GM21737 (cell line): ENCODE results near the gene PCK1.
"Not testable (repeated sequence)": the region's sequence is repeated elsewhere in the genome, so short reads cannot be mapped to it uniquely, and the experiment has no call there.

ENCODE experiments used
- ATAC-seq: cut with Tn5 transposase; IDR thresholded peaks from one replicate; pipeline ENCODE4 v1.9.1; 2021; ENCODE audit warnings: mild to moderate bottlenecking, moderate library complexity; ENCODE audit not compliant: unreplicated experiment

The PCK1 gene

DNA sequence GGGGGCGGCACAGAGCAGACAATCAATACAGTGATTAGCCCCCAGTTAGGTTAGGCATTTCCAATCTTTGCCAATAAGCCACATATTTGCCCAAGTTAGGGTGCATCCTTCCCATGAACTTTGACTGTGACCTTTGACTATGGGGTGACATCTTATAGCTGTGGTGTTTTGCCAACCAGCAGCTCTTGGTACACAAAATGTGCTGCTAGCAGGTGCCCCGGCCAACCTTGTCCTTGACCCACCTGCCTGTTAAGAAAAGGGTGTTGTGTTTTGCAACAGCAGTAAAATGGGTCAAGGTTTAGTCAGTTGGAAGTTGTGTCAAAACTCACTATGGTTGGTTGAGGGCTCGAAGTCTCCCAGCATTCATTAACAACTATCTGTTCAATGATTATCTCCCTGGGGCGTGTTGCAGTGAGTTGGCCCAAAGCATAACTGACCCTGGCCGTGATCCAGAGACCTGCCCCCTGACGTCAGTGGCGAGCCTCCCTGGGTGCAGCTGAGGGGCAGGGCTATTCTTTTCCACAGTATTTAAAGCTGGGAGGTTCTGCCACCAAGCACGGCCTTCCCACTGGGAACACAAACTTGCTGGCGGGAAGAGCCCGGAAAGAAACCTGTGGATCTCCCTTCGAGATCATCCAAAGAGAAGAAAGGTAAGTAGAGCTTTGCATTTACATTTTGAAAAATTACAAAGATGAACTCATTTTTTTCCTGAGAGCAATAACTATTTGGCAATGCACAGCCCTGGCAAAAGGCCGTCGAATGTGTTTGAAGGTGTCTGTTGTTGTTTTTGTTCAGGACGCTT, at the start of gene PCK1:
Gene PCK1, plus strand, starts transcription at position 557 of the 802 bp plus-strand sequence. CDS start 302 bp downstream, outside the sequence.
- no peak for ATAC-seq

DNA sequence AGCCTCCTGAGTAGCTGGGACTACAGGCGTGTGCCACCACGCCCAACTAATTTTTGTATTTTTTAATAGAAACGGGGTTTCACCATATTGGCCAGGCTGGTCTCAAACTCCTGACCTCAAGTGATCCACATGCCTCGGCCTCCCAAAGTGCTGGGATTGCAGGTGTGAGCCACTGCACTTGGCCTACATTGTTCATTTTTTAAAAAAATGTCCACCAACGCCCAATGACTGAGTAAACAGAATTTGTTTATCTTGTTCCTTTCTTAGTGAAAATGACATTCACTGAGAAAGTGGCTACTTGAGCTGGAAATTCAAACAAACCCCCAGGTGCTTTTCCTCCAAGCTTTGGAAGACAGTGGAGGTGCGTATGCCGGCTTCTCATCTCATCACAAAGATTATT, 49.2 kb upstream of the PCK1 start:
- not testable (repeated sequence) for ATAC-seq

DNA sequence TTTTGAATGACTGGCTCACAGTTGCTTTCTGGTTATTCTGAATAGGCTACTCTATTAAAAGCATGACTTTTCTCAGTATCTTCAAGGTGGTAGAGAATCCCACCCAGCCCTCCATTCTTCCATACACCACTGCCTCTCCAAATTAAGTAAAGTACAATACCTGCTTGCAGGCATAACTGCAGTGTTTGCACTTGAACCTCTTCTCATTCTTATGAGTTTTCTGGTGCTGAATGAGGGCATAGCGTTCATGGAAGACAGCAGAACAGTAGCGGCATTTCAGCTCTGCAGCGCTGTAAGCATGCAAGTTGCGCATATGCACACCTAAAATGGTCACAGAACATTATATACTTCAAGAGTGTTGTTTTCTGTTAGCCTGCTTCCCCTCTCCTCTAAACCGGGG, 48.5 kb upstream of the PCK1 start:
- ATAC-seq = no peak

DNA sequence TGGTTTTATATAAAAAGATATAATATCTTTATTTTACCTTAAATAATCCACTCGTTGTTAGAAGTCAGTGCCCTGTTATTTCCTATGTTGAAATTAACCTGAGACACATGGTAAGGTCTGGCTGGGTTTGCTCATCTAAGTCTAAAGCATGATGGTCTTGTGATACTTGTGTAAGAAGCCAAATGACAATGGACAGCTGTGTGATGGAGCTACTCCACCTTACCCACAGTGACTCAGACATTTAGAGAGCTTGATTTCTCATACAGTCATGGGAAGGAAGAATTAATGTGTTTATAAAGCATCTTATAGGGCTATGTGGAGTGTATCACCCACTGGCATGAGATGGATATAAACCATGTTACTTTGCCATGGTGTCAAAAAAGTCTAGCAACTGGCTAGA, 47.7 kb upstream of the PCK1 start:
- no peak for ATAC-seq

DNA sequence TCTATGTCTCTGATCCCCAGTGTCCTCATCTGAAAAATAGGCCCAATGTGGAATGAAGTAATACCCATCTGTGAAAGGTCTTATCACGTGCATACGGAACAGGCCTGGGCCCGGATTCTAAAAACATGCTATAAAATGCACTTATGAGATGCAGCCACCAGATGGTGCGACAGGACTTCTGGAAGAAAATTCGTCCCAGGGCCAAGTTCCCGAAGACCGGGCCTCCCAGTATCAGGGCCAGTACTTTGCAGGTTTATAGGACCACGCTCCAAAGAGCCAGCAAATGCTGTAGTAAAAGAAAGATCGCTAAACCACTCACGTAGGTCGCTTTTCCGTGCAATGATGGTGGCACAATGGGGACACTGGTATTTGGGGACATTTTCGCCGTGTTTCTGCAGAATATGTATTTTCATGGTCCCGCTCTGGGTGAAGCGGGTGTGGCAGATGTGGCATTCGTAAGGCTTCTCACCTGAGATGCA, 46.6 kb upstream of the PCK1 start:
- ATAC-seq = no peak

DNA sequence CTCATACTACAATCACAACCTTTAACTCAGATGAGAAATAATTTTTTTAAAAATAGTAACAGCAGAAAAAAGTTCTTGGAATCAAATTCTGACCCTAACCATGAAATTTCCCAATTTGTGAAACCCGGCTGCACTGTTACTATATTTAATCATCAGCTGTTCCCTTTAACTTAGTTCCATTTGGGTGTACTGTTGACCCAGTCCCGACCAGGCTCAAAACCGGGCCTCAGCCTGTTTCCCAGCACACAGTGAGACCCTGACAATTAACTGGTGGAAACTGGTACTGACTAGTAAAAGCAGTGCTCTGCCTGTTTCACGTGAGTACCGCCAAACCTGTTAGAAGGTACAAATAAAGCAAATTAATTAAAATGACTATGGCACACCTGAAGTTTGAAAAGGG, 43.0 kb upstream of the PCK1 start:
- no peak for ATAC-seq

DNA sequence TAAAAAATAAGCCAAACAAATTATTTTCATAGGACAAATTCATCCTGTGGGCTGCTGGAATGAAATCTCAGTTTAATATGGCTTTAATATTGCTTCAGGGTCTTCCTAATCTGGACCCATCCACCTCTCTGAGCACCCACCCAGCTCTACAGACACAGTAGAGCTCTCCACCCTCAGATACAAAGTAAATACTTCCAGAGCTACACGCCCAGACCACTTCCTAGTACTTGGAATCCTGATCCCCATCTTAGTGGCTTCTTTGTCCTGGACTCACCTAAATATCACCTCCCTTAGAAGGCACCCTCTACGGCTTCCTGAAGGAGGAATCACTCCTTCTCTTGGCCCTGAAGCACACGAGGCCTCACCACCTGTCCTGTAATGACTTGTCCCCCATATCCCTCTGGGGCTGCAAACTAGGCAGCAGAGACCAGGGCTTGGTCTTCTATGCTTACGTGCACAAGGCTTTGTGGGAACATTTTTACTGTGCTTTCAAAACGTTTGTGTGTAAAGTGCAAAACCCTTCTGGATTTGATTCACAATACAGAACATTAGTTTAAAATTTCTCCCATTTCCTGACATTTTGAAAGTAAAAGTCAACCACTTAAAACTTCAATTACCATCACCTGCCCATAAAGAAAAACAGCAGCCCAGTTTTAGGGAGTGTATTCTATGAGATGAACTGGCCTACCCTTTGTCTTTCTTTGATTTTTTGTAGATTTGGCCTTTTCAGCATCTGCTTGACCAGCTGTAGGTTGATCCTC, 38.4 kb upstream of the PCK1 start:
- ATAC-seq = no peak

DNA sequence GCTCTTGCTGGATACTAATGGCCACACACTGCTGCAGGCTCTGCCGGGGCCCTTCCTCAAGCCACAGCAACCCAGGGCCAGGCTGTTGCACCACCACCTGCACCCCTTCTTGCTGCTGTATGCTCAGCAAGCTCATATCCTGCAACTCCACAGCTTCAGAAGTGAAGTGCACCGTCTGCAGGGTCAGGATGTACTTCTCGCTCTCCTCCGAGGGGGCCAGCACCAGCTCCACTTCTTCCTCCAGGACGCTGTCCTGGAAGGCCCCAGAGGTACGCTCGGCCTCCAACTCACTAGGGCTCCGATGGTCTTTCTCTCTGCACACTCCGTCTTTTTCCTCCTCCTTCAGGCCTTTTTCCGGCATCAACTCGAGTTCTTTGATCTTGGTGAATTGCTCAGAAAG, 37.1 kb upstream of the PCK1 start:
- ATAC-seq = no peak

DNA sequence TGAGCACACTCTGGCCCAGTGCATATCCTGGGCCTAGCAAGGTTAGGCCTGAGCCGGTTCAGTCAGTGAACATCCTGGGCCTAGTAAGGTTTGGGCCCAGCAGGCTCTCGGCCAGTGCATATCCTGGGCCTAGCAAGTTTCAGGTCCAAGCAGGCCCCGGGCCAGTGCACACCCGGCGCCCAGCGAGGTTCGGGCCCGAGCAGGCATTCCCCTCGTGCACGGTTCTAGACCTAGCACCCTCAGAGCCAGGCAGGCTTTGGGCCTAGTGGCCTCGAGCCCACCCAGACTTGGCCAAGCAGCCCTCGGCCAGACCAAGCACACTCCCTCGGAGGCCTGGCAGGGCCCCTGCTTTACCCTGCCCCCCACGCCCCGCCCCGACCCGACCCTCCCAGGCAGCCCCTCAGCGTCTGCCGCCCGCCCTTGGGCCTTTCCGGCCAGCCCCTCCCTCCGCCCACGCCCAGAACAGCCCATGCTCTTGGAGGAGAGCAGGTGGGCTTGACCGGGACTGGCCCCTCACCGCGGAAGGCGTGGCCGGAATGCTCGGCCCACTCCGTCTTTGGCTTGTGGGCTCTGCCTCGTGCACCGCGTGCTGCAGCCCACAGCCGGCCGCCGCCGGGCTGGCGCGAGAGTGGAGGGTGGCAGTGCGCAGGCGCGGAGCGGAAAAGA, 36.3 kb upstream of the PCK1 start, which contains the start of gene CTCFL:
Gene CTCFL, minus strand, starts transcription at position 630 of the 666 bp plus-strand sequence. CDS start 935 bp downstream, outside the sequence.
- no peak for ATAC-seq

DNA sequence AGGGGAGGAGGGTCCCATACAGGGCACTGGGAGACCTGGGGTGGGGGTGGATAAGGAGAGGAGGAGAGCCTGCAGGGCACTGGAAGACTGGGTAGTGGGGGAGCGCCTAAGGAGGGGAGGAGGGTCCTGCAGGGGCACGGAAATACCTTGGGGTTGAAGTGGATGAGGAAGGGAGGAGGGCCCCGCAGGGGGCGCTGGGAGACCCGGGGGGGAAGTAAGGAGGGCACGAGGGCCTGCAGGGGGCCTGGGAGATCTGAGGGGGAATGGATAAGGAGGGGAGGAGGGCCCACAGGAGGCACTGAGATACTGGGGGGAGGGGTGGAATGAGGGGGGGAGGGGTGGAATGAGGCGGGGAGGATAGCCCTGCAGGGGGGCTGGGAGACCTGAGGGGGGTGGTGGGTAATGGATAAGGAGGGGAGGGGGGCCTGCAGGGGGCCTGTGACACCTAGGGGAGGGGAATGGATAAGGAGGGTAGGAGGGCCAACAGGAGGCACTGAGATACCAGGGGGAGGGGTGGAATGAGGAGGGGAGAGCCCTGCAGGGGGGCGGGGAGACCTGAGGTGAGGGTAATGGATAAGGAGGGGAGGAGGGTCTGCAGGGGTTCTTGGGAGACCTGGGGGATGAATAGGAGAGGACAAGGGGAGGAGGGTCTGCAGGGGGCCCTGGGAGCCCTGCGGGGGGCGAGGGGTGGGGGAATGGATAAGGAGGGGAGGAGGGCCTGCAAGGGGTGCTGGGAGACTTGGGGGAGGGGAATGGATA, 35.4 kb upstream of the PCK1 start:
- ATAC-seq = no peak

DNA sequence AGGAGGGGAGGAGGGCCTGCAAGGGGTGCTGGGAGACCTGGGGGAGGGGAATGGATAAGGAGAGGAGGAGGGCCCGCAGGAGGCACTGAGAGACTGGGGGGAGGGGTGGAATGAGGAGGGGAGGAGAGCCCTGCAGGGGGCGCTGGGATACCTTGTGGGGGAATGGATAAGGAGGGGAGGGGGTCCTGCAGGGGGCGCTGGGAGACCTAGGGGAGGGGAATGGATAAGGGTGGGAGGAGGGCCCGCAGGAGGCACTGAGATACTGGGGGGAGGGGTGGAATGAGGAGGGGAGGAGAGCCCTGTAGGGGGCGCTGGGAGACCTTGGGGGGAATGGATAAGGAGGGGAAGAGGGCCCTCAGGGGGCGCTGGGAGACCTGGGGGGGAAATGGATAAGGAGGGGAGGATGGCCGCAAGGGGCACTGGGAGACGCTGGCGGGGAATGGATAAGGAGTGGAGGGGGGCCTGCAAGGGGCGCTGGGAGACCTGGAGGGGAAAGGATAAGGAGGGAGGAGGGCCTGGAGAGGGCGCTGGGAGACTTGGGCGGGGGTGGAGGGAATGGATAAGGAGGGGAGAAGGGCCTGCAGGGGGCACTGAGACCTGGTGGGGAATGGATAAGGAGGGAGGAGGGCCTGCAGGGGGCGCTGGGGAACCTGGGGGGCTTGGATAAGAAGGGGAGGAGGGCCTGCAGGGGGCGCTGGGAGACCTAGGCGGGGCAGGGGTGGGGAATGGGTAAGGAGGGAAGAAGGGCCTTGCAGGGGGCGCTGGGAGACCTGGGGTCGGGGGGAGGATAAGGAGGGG, 34.6 kb upstream of the PCK1 start:
- no peak for ATAC-seq

DNA sequence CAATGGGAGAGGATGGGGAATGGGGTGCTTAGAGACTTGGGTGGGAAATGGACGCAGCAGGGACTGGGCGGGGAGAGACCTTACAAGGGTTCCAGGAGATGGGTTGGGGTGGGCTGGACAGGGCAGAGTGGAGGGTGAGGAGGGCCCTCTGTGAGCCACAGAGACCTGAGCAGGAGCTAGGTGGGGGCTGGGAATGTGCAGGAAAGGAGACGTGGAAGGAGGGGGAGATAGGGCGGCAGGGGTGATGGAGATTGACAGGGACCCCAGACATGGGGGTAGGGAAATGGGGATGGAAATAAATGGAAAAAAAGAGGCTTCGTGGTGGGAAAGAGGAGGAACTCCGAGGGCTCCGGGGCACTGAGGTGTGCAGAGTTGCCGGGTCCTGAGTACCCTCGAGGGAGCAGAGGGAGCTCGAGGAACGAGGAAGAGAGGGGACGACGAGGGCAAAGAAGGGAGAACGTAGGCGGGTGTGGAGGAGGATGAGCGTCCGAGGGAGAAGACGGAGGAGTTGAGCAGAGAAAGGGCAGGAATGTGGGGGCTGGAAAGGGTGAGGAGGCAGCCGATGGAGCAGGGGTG, 33.9 kb upstream of the PCK1 start:
- no peak for ATAC-seq

DNA sequence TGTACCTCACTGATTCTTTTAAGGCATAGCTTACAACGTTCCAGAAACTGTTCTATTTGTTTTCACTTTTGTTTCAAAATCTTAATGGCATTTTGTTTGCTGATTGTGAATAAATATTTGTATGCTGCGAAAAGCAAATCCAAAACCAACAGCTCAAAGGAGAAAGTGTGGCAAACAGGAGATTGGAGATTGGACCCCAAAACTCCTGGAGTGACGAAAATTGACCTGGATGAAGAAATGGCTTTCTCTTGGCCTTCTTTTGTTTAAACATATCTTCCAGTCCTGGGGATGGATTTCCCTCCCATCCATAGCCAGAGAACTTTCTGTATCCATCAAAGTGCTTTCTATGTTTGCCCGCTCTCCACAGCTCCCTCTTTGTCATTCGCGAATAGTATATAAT, 33.2 kb upstream of the PCK1 start:
- ATAC-seq = no peak

DNA sequence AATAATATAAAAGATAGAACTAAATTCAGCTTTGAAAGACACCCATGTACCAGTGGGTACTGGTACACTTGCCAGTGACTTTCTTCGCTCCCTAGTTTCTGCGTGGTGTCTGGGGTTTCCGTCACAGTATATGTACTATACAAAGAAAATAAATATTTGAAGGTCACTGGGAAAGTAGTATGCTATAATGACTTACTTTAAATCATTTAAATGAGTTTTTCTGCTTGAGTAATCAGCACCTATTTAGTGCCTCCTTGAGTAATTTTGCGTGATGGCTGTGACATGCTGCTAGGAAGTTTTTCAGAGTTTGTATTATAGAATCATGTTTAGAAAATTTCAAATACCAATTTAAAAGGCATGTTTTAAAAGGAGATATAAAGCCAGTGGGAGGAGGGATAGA, 32.8 kb upstream of the PCK1 start:
- no peak for ATAC-seq

DNA sequence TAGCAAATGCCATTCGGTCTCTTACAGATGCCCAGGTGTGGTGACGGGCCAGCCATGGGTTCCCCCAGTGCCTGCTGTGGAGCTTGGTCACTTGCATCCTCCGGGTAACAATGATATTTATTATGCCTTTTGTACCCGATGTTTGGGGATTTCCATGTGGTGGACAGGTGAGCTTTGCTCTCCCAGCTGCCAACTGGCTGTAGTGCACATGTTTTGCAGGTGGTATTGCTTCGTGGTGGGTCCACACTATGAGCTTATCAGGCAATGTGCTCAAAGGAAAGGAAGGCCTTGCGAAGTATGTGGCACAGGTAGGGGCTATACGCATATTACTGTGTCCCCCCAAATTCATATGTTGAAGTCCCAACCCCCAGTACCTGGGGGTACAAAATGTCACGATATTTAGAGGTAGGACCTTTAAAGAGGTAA, 31.7 kb upstream of the PCK1 start:
- no peak for ATAC-seq

DNA sequence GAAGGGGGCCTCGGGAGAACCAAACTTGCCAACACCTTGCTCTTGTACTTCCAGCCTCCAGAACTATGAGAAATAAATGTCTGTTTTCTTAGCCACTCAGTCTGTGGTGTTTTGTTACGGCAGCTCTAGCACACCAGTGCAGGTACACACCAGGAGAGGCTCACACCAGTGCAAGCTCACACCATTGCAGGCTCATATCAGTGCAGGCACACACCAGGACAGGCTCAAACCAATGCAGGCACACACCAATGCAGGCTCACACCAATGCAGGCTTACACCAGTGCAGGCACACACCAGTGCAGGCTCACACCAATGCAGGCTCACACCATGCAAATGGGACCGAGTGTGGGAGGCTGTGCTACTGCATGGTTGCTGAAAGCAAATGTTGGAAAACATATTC, 31.1 kb upstream of the PCK1 start:
- no peak for ATAC-seq

DNA sequence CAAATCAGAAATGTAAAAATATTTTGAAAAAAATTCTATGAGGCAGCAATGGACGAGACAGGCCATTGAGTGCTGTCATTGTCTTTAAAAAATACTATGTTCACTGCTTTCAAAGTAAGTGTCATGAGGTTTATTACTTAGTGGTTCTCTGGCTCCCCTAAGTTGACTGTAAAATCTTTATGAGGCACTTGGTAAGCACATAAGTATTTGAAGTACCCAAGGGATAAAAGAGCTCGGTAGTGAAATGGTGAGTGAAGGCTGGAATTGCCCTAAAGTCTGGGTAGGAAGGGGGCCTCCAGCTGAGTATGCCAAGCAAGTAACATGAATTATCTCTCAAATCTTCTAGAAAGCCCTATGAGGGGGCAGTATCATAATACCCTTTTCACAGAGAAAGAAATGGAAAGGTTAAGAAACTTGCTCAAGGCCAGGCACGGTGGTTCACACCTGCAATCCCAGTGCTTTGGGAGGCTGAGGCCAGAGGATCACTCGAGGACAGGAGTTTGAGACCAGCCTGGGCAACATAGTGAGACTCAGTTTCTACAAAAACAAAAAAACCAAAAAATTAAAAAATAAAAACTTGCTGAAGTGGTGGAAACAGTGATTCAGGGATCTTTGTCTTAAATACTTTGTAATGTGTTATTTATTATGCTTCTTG, 30.5 kb upstream of the PCK1 start:
- ATAC-seq = no peak

DNA sequence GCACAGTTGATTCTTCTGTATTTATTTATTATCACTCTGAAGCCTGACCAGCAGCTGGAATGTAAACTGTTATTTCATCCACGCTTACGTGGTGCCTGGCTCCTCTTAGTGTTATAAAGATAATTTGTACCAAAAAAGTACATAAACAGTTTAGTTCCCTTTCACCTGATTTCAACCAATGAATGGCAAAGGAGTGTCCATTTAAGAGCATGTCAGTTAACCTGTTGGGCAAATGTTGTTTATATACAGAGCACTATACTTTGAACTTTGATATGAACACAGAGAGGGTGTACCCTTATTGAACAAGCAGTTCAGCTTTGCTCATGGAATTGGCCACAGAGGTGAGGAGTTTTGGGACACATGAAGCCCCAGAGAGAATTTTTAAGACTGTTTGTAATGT, 28.8 kb upstream of the PCK1 start:
- no peak for ATAC-seq

DNA sequence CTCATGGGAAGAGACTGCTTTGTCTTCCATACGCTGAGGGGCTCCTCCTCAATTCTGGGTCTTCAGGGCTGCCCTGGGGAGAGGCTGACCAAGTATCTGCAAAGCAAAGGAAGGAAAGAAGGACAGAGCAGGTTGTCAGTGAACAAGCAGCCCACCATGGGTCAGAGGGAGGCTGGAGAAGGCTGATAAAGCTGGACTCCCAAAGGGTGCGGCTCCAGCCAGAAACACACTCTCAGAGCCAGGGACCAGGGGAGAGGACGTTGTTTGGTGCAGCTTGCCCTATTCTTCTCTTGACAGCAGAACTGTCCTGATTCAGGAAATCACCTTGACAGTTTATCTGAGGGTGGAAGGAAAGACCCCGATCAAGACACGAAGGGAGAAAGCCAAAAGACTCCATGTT, 25.6 kb upstream of the PCK1 start:
- no peak for ATAC-seq
